Right ventricle myocardium superior (tissue), 1 donor: Measurements from ENCODE around the gene RELN. TPM values are rescaled to one million over a fixed set of nuclear protein-coding genes. Genes with fewer than 3 reads are reported as not detected.

Source experiments
- ATAC-seq: fragments of 200-7000 bp; cut with Tn5 transposase; one replicate; pipeline ENCODE4 v1.9.1; 2020; ENCODE audit warnings: mild to moderate bottlenecking; ENCODE audit not compliant: poor library complexity
- DNase-seq: peaks from one replicate; pipeline ENCODE4 v3.0.0-alpha.2; 2020
- intact Hi-C: fragments of 100-400 bp; cut with DNase I; formaldehyde crosslinking; loops from one replicate; pipeline ENCODE4 v1.11.2; 2022
- total RNA-seq: library from RNA; stranded (reverse); fragmentation: NEBNext Ultra II Directional; extraction: Animal tissue kit (Norgen Biotek cat#: 25700); gene quantifications from one replicate; pipeline ENCODE4 v1.2.1, GENCODE V29; 2021
- donor health status: DM: no; HTN: yes; CAD: no; lungs with severe emphysema.

The RELN gene
- total RNA-seq, 1 donor from 2014 or later, result 0.56 TPM

DNA sequence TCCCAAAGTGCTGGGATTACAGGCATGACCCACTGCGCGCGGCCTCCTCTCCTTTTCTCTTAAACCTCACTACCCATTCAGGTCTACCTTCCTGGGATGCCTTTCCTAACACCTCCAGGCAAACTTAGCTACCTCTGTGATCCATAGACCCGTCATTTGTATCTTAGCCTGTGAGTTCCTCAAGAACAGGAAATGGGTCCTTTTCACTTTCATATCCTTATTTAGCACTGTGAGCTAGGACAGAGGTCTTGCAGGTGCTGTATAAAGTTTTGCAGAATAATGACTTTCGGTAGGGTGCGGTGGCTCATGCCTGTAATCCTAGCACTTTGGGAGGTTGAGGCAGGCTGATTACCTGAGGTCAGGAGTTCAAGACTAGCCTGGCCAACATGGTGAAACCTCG lies 215.7 kb downstream of the RELN start:
- ATAC-seq (no peak), DNase-seq (no peak)
- intact Hi-C loops, result no loop called here

DNA sequence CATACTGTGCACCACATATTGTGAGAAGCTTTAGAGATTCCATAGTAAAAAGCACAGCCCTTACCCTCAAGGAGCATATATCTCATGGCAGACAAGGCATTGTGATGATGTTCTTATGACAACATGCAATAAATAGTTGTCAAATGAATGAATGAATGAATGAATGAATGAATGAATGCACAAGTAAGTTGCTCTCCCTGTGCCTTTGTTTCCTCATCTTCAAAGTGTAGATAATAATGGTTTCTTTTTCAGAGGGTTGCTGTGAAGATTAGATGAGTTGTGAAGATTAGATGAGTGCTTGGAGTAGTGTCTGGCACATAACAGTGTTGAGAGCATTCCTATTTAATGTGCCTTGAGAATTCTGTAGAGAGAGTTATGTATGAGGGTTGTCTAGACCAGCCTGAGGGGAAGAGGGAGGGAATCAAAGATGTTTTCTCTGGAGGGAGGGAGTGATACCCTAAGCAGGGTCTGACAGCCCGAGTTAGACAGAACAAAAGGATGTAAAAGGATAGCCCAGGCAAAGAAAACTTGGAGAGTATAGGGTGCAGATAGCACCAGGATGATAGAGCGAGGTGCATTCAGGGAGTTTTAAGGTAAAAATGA lies 217.2 kb downstream of the RELN start:
- no peak for DNase-seq
- no peak for ATAC-seq
- intact Hi-C loops, result no loop called here

DNA sequence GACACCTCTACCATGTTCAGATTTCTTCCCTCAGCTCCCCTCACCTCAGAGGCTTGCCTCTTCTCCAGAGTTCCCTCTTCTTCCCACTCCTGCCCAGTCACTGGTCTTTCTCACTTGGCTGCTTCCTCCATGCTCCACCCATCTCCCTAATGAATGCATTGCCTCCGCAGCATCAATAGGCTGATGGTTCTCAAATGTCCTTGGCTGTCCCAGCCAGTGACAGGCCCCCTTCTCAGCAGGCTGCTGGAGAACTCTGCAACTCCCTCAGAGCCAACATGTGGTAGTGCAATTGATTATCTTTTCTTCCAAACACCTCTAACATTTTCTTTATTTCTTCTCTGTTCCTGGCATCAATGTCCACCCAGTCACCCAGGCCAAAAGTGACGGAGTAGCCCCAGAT lies 218.2 kb downstream of the RELN start:
- intact Hi-C loops, result no loop called here
- DNase-seq, result no peak
- no peak for ATAC-seq

DNA sequence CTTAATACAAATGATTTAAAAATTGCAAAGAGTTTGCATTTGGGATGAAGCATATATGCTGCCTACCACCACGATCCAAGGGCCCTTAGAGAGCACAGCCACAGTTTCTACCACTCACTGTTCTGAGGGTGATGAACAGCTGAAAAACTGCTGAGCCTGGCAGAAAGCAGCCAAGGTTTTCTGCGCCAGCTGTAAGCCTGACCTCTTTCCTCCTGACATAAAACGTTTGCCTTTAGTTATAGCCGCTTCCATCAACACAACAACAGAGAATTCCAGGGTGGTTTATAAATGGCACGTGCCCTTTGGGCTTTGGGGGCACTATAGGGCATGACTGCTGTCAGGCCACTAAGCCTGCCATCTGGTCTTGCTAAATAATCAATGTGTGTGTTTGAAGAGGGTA lies 222.8 kb downstream of the RELN start:
- ATAC-seq (no peak), DNase-seq (no peak)
- intact Hi-C loops, result no loop called here

DNA sequence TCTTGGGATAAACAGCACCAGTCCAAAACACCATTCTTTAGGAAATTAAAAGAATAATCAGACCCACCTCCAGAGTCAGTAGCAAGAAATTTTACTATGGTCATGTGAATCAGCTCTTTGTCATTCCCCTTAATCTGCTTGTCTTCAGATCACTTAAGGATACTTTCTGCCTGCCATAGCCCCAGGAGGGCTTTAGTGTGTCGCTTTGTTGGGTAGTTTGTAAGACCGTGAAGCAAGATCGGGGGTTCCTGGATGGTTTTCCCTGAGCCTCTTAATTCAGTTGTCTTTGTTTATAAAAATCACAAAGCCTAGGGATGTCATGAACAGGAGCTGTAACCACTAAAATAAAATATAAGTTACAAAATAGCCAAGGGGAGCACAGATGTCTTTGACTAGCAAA lies 223.6 kb downstream of the RELN start:
- intact Hi-C loops, result no loop called here
- no peak for ATAC-seq
- DNase-seq, result no peak

DNA sequence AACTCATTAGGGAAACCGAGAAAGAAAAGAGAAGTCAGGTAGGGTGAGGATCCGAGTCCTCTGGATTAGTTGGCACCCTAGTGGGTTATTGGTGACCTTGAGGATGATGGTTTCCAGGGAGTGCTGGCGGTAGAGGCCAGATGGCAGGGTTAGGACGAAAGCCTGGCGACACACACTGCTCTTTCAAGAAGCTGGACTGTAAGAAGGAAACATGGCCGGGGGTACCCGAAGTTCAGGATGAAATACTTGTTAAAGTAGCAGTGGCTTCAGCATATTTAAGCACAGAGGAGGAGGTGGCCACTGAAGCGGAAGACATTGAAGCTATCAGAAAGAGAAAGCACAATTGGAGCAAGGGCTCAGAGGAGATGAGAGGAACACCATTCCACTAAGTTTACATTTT lies 224.6 kb downstream of the RELN start:
- intact Hi-C loops, result no loop called here
- ATAC-seq (no peak), DNase-seq (no peak)

DNA sequence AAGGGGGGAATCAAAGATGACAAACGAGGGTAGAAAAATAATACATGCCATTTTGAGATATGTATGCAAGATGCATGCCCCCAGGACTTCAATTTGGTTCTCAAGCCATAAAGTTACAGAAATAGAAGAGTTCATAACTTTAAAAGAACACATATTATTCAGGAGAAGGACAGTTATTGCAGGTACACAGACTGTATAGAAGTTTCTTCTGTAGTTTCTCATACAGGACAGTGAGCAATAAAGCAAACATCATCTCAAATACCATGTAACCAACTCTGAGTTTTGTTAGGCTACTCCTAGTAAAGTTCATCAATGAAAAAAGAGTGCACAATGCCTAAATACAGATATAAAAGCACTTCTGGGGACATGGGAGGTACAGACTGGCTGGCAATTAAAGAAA lies 226.6 kb downstream of the RELN start:
- DNase-seq (no peak), ATAC-seq (no peak)
- intact Hi-C loops, result no loop called here

DNA sequence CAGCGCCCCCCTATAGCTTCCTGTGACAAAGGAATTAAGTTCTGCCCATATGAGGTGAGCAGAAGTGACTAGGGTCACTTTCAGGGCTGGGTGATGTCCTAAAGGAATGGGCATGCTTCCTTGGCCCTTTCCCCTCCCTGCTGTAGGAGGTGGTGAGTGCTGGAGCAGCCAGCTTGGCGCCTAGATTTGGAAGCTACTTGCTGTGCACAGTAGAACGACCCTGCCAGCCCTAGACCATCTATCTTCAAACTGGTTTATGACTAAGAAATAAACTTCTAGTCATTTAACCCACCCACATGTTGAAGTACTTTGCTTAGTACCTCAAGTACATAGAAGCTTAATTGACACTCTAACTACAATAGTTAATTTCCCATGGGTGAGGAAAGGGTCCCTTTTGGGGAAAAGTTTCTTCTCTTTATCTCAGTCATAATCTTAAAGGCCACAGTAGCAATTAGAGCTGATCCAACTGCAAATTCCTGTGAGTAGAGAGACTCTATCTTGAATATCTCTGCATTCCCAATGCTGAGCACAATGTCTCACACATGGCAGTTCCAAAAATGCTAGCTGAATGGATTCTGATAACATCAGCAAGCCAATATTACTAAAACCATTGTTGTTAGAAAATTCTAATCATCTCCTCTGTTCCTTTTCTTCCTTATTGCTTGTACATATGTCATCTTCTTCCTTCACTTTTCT lies 227.2 kb downstream of the RELN start:
- intact Hi-C loops, result no loop called here
- no peak for ATAC-seq
- no peak for DNase-seq

DNA sequence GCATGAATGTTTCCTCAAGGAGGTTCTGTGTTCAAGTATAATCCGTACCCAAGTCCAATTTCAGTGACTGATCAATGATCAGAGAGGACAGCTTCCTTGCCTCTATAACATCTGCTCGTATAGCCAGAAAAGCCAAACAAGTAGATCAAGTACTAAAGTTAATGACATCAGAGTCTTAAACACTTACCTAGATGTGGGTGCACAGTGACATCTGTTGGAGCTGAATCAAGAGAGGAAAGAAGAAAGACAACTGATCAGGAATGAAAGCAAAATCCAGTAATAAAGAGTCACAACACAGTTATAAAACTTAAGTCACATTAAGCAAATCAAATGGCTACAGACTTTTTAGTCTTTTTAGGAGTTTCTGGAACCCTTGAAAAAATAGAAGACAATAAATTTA lies 236.5 kb downstream of the RELN start:
- DNase-seq (no peak), ATAC-seq (no peak)
- intact Hi-C loops, result no loop called here

DNA sequence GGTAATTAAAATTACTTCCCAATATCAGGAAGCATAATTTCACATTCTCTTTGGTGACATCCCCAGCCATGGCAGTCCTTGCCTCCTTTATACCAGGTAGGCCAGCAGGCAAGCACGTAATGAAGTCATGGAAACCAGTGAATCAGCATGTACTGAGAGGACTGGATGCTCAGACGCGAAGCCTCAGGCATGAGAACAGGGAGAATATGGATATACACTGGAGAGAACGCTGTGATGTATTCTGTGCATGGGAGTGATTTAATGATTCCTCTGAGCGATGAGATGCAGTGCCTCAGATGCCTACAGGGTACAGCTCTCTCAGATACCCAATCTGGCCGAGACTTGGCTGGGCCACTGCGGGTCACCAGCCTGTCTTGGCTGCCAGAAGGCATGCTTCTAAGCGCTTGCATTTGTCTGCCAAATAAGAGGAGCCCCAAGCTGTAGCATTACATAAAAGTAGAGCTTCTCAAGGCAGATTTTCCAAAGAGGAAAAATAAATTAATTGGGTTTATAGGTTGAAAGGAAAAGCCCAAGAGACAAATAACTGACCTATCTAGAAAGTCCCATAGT lies 238.1 kb downstream of the RELN start:
- DNase-seq (no peak), ATAC-seq (no peak)
- intact Hi-C loops, result no loop called here

DNA sequence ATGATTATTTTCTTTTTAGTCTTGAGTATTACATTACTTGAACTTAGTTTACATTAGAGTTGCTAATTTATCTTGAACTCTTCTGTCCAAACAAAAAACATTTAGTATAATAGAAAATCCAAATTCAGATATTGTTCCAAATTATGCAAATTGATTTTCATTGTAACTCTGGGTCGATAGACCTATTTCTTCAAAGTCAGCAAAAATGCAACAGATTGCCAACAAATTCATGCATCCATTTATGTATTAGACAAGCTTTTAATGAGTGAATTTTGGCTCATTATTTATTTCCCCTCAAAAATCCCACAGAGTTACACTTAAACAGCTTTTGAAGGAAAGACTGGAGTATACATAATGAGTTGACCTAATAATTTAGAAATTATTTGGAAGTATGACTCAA lies 240.8 kb downstream of the RELN start:
- intact Hi-C loops, result no loop called here
- DNase-seq, result no peak

DNA sequence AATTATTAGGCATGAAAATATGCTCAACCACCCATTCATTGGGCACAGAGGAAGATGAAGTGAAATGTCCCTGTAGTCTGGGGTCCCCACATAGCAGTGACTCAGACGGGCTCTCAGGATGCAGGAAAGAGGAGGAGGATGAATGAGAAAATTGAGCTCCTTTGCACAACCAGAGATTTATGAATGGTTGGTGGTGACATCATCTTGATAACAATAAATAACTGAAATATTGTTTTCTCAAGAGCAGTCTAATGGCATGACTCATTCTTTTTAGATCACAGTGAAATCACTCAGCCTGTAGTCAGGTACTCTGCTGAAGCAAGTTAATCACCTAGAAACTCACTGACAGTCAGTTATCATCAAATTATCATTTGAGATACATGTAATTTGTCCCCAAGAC lies 254.1 kb downstream of the RELN start:
- DNase-seq (no peak), ATAC-seq (no peak)
- intact Hi-C loops, result no loop called here

More for the DNA sequence above, 240.8 kb downstream of the RELN start:
- ATAC-seq, result no peak

DNA sequence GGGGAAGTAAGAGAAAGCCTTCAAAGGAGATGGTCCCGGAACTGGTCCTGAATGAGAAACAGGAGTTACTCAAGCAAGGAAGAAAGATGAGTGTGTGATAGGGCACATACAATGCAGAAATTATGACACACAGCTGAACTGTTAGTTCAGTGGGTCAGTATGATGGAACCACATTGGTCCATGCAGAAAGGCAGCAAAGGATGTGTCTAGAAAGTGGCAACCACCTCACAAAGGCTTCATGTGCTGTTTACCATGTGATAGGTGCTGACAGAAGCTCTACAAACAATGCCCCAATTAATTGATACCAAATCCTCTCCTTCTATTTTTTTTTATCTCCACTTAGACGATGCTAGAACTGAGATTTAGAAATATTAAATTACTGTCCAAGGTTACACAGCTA lies 258.3 kb downstream of the RELN start:
- DNase-seq (no peak), ATAC-seq (no peak)
- intact Hi-C loops, result no loop called here

DNA sequence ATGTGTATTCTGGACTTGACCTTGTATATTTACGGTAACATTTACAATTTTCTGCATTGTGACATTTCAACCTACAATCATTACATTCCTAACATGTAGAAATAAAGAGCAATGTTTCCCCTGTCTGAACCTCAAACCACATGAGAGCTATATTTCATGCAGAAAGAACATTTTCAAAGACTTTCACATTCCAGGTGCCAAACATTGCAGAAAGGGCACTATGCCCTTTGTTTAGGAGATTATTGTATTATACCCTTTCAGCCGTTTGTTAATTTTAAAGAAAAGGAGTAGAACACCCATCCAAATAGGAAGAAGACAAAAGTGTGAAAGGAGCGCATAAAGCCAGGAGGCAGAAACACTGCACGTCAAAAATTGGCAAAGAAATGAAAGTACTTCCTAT lies 260.4 kb downstream of the RELN start:
- intact Hi-C loops, result no loop called here
- no peak for ATAC-seq
- DNase-seq, result no peak

DNA sequence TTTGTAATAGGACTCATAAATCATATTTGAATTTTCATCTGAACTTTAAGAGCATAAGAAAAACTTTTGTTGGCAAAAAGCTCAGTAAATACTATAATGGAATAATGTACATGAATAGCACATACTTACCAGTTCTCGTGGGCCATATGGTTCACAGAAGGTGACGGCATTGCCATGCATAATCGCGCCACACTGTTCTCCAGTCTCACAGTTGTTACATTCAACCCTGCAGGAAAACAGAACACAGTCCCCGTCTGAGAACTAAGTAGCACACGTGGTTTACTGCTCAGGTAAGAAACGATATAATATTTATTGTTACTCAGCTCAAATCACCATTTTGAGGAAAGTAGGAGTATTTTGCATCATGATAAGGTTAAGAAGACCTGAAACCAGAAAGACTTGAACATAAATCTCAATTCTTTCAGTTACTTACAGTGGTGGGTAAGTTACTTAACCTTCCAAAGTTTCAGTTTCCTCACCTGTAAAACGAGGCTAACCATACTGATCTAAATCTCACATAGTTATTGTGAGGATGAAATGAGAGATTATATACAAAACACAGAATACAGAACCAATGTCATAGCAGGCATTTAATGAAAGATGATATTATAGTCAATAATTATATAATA lies 261.4 kb downstream of the RELN start:
- DNase-seq, result no peak
- intact Hi-C loops, result no loop called here
- no peak for ATAC-seq

DNA sequence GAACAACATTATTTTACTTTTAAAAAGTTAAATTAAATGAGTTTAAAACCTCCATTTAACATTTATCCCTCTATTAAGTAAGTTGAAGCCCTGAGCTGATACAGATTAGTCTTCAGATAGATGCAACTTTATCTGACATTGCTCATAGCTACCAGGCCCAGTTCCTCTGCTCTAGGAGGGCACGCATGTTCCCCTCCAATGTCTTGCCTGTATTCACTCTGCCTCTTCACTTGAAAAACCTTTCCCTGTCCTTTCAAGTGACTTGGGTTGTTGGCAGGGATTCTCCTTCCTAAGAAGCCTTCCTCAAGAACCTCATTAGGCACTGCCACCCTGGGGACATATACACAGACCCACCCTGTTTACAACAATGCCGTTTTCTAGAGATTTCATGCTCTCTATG lies 270.4 kb downstream of the RELN start:
- no peak for ATAC-seq
- intact Hi-C loops, result no loop called here
- DNase-seq, result no peak

DNA sequence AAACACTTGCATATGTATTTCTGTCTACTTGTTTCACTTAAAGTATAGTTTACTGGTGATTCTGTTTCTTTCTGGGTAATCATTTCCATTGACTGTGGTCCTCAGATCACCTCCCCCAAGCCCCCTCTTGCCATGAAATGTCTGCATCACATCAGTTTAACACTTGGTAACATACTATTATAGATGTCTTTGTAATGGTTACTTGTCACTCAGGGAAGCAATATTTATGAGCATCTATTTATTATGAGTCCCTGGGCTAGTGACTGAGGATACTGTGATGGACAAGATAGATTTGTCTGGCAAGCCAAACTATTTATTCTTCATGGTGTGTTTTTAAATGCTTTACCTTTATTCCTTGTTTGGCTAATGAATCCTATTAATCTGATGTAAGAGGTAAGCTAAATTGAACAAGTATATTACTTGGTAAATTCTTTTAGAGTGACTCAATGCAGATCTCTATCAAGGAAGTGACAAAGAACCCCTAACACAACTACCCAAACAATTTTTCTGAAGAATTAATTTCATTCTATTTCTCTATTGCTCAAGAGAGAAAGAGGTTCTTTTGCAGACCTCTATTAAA lies 270.9 kb downstream of the RELN start:
- intact Hi-C loops, result no loop called here

DNA sequence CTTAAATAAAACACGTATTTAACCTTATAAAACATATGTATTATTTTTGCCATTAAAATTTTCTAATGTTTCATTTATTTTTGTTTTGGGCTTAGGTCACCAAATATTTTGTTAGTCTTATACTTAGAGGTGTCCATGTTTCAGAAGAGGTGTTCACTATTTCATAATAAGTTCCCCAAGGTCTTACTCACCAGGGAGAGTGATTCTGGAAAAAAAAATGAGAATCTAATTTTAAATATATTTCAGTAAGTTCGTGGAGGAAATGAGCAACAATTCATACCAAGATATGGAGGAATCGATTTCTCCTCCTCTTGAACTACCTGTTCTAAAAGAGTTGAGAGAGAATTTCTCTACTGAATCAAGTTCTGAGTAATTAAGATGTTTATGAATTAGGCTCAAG lies 271.9 kb downstream of the RELN start:
- ATAC-seq, result no peak
- intact Hi-C loops, result no loop called here
- no peak for DNase-seq

More for the DNA sequence above, 270.9 kb downstream of the RELN start:
- DNase-seq (no peak), ATAC-seq (no peak)

DNA sequence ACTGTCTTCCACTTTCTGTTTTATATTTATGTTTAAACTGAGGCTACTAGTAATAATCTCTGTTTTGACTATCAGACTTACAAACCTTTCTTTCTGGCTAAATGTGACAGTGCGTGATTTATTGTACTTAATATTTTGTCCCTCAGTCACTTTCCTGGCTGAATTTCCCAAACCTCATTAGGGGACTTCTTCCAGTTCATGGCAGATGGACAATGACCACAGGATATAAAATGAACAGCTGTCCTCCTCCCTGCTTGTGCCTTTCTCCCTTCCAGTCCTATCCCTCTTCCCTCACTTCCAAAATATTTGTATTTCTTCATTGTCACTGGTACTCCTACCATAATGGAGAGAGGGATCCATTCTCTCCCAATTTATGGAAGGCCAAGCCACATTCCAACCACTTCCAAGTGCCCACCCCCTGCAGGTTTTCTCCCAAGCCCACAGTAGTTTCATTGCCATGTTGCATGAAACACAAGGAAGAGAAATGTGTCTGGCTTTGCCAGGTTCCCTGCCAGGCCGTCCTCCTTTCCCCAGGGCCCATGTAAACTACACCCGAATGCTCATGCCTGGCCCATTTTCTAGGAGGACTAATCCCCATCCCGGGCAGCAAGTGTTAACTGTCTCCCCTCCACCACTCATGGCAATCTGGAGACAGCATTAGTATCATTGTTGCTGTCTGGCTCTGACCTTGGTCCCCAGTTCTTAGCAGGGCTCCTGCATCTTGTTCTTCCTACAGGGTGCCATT lies 273.9 kb downstream of the RELN start:
- intact Hi-C loops, result no loop called here
- no peak for DNase-seq
- no peak for ATAC-seq
